Amygdala (tissue), 56 donors: ENCODE results near the gene SPTBN4.

Experiments used
- DNase-seq, 56 donors: peaks; one replicate each; lab custom pipeline; 2025; lab: John Stamatoyannopoulos, UW

Gene SPTBN4

GRCh38 chr19:40625406-40626120, 158.8 kb downstream of the SPTBN4 start:
- DNase-seq, result no peak
